B cell (primary cell): Measurements from ENCODE around the gene RNASET2. TPM values are rescaled to one million over a fixed set of nuclear protein-coding genes. Genes with fewer than 3 reads are reported as not detected.
A peak's percentile ranks its signal among the peaks of the same experiment; 100 is the strongest.
"Not testable (repeated sequence)": the region's sequence is repeated elsewhere in the genome, so short reads cannot be mapped to it uniquely, and the experiment has no call there.

Experiments used
- ATAC-seq: fragments of 200-7000 bp; cut with Tn5 transposase; one replicate; pipeline ENCODE4 v1.10.0; 2021; ENCODE audit warnings: low read depth, mild to moderate bottlenecking, moderate number of reproducible peaks, moderate library complexity
- CTCF ChIA-PET: fragments of 350-600 bp; sonication (Branson Sonifier 250); formaldehyde crosslinking; loops from one replicate; lab custom pipeline; 2021; ENCODE audit warnings: antibody characterized with exemption, inconsistent platforms; lab: Charles Lee
- POLR2A ChIA-PET: fragments of 350-600 bp; sonication (Branson Sonifier 250); formaldehyde crosslinking; loops from one replicate; lab custom pipeline; 2021; ENCODE audit warnings: antibody characterized with exemption; lab: Charles Lee
- DNase-seq: peaks from one replicate; pipeline ENCODE4 v3.0.0; 2013
- H2AFZ ChIP-seq: 2 replicates; pipeline ENCODE4 v1.6.1; 2012; ENCODE audit warnings: mild to moderate bottlenecking, low read depth, low read length; ENCODE audit not compliant: insufficient read depth, poor library complexity, severe bottlenecking
- H3K27ac ChIP-seq, 2 donors: 1 replicate in 1 of 2; 2 replicates in 1 of 2; pipeline ENCODE4 v1.5.1; 2012 to 2013; ENCODE audit warnings: low read length in 2 of 2, mild to moderate bottlenecking in 2 of 2, moderate library complexity in 1 of 2
- H3K27me3 ChIP-seq, 4 experiments: fragments of 200-600 bp in 1 of 4; sonication (generic) in 1 of 4; replicated peaks in 1 of 4; 1 replicate in 2 of 4; 2 replicates in 2 of 4; pipeline versions ENCODE4 v1.6.1 to v1.7.0; 2013 to 2016; ENCODE audit warnings: low read length in 3 of 4, mild to moderate bottlenecking in 2 of 4, mixed read lengths in 1 of 4, moderate library complexity in 1 of 4; ENCODE audit not compliant: insufficient read depth in 4 of 4, control insufficient read depth in 3 of 4; ENCODE audit errors: control extremely low read depth in 1 of 4
- H3K36me3 ChIP-seq, 2 experiments: replicated peaks in 1 of 2; 1 replicate in 1 of 2; 2 replicates in 1 of 2; pipeline versions ENCODE4 v1.6.1 to v1.7.1; 2013; ENCODE audit warnings: low read length in 1 of 2; ENCODE audit not compliant: insufficient read depth in 2 of 2, control insufficient read depth in 1 of 2; ENCODE audit errors: control extremely low read depth in 1 of 2, extremely low read depth in 1 of 2
- H3K4me1 ChIP-seq, 2 donors: fragments of 200-600 bp in 1 of 2; sonication (generic) in 1 of 2; 1 replicate in 1 of 2; 2 replicates in 1 of 2; pipeline versions ENCODE4 v1.5.1 to v1.6.1; 2013 to 2017; ENCODE audit warnings: low read length in 2 of 2; ENCODE audit not compliant: control insufficient read depth in 2 of 2, insufficient read depth in 2 of 2
- H3K4me2 ChIP-seq: replicated peaks from 2 replicates; pipeline ENCODE3; 2012; ENCODE audit warnings: mild to moderate bottlenecking, low read depth, low read length; ENCODE audit not compliant: poor library complexity, severe bottlenecking
- H3K4me3 ChIP-seq, 5 experiments: fragments of 200-600 bp in 1 of 5; sonication (generic) in 1 of 5; 1 replicate in 3 of 5; 2 replicates in 2 of 5; pipeline versions ENCODE4 v1.5.1 to v1.7.0; 2011 to 2016; ENCODE audit warnings: low read length in 4 of 5, mild to moderate bottlenecking in 4 of 5, low read depth in 2 of 5, control low read depth in 1 of 5, moderate library complexity in 1 of 5; ENCODE audit not compliant: insufficient read depth in 1 of 5; ENCODE audit errors: control extremely low read depth in 1 of 5, extremely low read depth in 1 of 5
- H3K79me2 ChIP-seq: fragments of 200-600 bp; sonication (generic); one replicate; pipeline ENCODE4 v1.6.0; 2016; ENCODE audit warnings: low read length; ENCODE audit not compliant: control insufficient read depth, insufficient read depth
- H3K9ac ChIP-seq: fragments of 200-600 bp; sonication (generic); 2 replicates; pipeline ENCODE4 v1.6.1; 2017; ENCODE audit warnings: mild to moderate bottlenecking, low read length, moderate library complexity
- H3K9me3 ChIP-seq, 3 donors: one replicate each; pipeline versions ENCODE4 v1.6.1 to v1.7.1; 2013; ENCODE audit warnings: low read length in 2 of 3; ENCODE audit not compliant: control insufficient read depth in 2 of 3, insufficient read depth in 1 of 3; ENCODE audit errors: control extremely low read depth in 1 of 3
- H4K20me1 ChIP-seq: 2 replicates; pipeline ENCODE4 v1.6.0; 2012; ENCODE audit warnings: mild to moderate bottlenecking, low read length; ENCODE audit not compliant: insufficient read depth, control insufficient read depth, poor library complexity, severe bottlenecking
- H3K27ac Mint-ChIP-seq: one replicate; pipeline ENCODE4 v1.8.0; 2021; ENCODE audit warnings: mixed read lengths
- H3K27me3 Mint-ChIP-seq: one replicate; pipeline ENCODE4 v1.8.0; 2021; ENCODE audit warnings: mixed read lengths
- H3K4me1 Mint-ChIP-seq: one replicate; pipeline ENCODE4 v1.8.0; 2021; ENCODE audit warnings: mixed read lengths
- H3K4me3 Mint-ChIP-seq: one replicate; pipeline ENCODE4 v1.8.0; 2021; ENCODE audit warnings: mixed read lengths
- H3K9me3 Mint-ChIP-seq: one replicate; pipeline ENCODE4 v1.8.0; 2022; ENCODE audit warnings: mixed read lengths; ENCODE audit not compliant: insufficient read depth
- EZH2 ChIP-seq: IDR thresholded peaks from 2 replicates; pipeline ENCODE4 v1.6.1; 2012; ENCODE audit warnings: borderline replicate concordance, low read depth, mild to moderate bottlenecking, moderate library complexity, low read length; ENCODE audit not compliant: insufficient read depth, poor library complexity, severe bottlenecking
- WGBS: methylation state at CpG from one replicate; pipeline ENCODE4 v1.1.5; 2013; ENCODE audit warnings: missing lambda C conversion rate; ENCODE audit not compliant: insufficient coverage; 5-methylcytosine and 5-hydroxymethylcytosine counted together
- intact Hi-C: fragments of 100-400 bp; cut with micrococcal nuclease; formaldehyde crosslinking; loops from one replicate; pipeline ENCODE4 v1.10.0; 2022
- polyA plus RNA-seq: library from polyadenylated mRNA; depleted of rRNA; stranded (reverse); fragments of >200 nt; gene quantifications from 2 replicates; pipeline ENCODE4 v1.2.3, GENCODE V29; 2012
- total RNA-seq, 2 donors: library from RNA; stranded (reverse); fragments of 120-200 nt in 1 of 2; gene quantifications; 1 replicate in 1 of 2; 2 replicates in 1 of 2; pipeline versions ENCODE4 v1.2.3 to v1.2.4, GENCODE V29; 2013 to 2022
- TF ChIP-seq, protein P1 (sequence below): fragments of 200-600 bp; IDR thresholded peaks from one replicate; pipeline ENCODE4 v1.8.0; 2022; ENCODE audit warnings: antibody characterized with exemption, mild to moderate bottlenecking

RNASET2 gene
- total and polyA plus RNA-seq, 2 donors (not counting 1 experiment from before 2014, with no cell fraction given) = 293 to 330 TPM

DNA sequence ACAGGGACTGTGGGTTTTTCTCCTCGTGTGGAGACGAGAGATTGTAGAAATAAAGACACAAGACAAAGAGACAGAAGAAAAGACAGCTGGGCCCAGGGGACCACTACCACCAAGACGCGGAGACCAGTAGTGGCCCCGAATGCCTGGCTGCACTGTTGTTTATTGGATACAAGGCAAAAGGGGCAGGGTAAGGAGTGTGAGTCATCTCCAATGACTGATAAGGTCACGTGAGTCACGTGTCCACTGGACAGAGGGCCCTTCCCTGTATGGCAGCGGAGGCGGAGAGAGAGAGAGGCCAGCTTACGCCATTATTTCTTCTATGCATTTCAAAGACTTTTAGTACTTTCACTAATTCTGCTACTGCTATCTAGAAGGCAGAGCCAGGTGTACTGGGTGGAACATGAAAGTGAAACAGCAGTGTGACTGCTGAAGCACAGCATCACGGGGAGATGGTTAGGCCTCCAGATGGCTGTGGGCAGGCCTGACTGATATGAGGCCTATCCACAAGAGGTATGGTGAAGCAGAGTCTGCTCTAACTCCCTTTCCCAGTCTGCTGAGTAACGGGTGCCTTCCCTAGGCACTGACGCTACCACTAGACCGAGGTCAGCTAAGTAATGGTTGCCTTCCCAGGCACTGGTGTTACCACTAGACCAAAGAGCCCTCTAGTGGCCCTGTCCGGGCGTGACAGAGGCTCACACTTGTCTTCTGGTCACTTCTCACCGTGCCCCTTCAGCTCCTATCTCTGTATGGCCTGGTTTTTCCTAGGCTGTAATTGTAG lies 5.3 kb downstream of the RNASET2 start:
- H3K9ac ChIP-seq = peak overlapping the region; percentile 65
- H3K9me3 ChIP-seq, H2AFZ ChIP-seq, H3K27me3 Mint-ChIP-seq, H3K27me3 ChIP-seq, H3K9me3 Mint-ChIP-seq: not testable (repeated sequence)
- H3K4me1 ChIP-seq = peaks cover 62 to 69% of the 10 kb centered on the region in 2 donors
- peaks cover 0 to 65% of the 10 kb centered on the region in 2 experiments for H3K36me3 ChIP-seq
- DNase-seq = peak; percentile 94
- Mint-ChIP-seq H3K4me3 (peak overlapping the region; percentile 94), H3K4me1 (peaks cover 61% of the 10 kb centered on the region), H3K27ac (peak overlapping the region; percentile 98)
- intact Hi-C loops = loop anchor here (1.0 to 2.0 kb wide), 9 partner anchors 8 to 568 kb away; partner anchors contain the start of genes CEP43 and MPC1
- ChIA-PET POLR2A (interaction anchor here (0.7 to 2.1 kb wide), 7 partner anchors 9 to 191 kb away, joined by 3 to 11 read pairs (median 3); partner anchors contain the start of gene CEP43), CTCF (interaction anchor here (0.5 to 4.8 kb wide), 11 partner anchors 9 to 189 kb away, joined by 3 to 61 read pairs (median 4); partner anchors contain the start of gene CEP43)
- peak overlapping the region; percentile 88 for H3K4me2 ChIP-seq
- TF ChIP-seq, protein P1, sequence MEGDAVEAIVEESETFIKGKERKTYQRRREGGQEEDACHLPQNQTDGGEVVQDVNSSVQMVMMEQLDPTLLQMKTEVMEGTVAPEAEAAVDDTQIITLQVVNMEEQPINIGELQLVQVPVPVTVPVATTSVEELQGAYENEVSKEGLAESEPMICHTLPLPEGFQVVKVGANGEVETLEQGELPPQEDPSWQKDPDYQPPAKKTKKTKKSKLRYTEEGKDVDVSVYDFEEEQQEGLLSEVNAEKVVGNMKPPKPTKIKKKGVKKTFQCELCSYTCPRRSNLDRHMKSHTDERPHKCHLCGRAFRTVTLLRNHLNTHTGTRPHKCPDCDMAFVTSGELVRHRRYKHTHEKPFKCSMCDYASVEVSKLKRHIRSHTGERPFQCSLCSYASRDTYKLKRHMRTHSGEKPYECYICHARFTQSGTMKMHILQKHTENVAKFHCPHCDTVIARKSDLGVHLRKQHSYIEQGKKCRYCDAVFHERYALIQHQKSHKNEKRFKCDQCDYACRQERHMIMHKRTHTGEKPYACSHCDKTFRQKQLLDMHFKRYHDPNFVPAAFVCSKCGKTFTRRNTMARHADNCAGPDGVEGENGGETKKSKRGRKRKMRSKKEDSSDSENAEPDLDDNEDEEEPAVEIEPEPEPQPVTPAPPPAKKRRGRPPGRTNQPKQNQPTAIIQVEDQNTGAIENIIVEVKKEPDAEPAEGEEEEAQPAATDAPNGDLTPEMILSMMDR = peak; percentile 71
- peak overlapping the region; percentile 82 to 94 for H3K27ac ChIP-seq
- H3K4me3 ChIP-seq = peak overlapping the region in 4 of 5 experiments; percentile 1 to 60 (median 35)
- peaks cover 76% of the 10 kb centered on the region for H4K20me1 ChIP-seq
- H3K79me2 ChIP-seq = peaks cover 76% of the 10 kb centered on the region
- WGBS = 6% methylated on average over 8 of the region's 17 CpGs
- peak; percentile 86 for ATAC-seq

GRCh38 chr6:166950443-166950821 lies 5.9 kb downstream of the RNASET2 start:
- peak overlapping the region; percentile 88 for H3K4me2 ChIP-seq
- H3K4me3 ChIP-seq = peak overlapping the region; percentile 1 to 60 (median 24)
- H3K79me2 ChIP-seq = peaks cover 76% of the 10 kb centered on the region
- no peak overlapping the region for H2AFZ ChIP-seq
- no peak for TF ChIP-seq EZH2
- TF ChIP-seq, protein P1 = no peak
- peaks cover 0 to 71% of the 10 kb centered on the region in 2 experiments for H3K36me3 ChIP-seq
- H3K27ac Mint-ChIP-seq = peak overlapping the region; percentile 98
- peaks cover 0 to 4% (median 0%) of the 10 kb centered on the region in 3 donors for H3K9me3 ChIP-seq
- H3K9ac ChIP-seq = peak overlapping the region; percentile 65
- no peaks in the 10 kb centered on the region for H3K27me3 ChIP-seq
- peak overlapping the region; percentile 82 to 94 for H3K27ac ChIP-seq
- DNase-seq (peak; percentile 76), ATAC-seq (peak; percentile 22)
- WGBS = 31% methylated on average over 8 of the region's 10 CpGs
- H4K20me1 ChIP-seq = peaks cover 75% of the 10 kb centered on the region
- H3K4me3 Mint-ChIP-seq = peak overlapping the region; percentile 94
- H3K4me1 ChIP-seq = peaks cover 62 to 69% of the 10 kb centered on the region in 2 donors
- intact Hi-C loops = loop anchor here (1.0 to 2.0 kb wide), 5 partner anchors 9 to 568 kb away; partner anchors contain the start of gene MPC1
- H3K27me3 Mint-ChIP-seq = no peaks in the 10 kb centered on the region
- POLR2A ChIA-PET = interaction anchor here (0.6 to 2.1 kb wide), 7 partner anchors 9 to 191 kb away, joined by 3 to 11 read pairs (median 4); no protein-coding TSS in a partner anchor
- CTCF ChIA-PET = interaction anchor here (0.6 to 4.8 kb wide), 9 partner anchors 9 to 190 kb away, joined by 3 to 61 read pairs (median 4); partner anchors contain the start of gene CEP43
- peaks cover 60% of the 10 kb centered on the region for H3K4me1 Mint-ChIP-seq
- H3K9me3 Mint-ChIP-seq = no peaks in the 10 kb centered on the region
